Myocyte (in vitro differentiated cells): Measurements from ENCODE around the gene SEZ6. TPM values are rescaled to one million over a fixed set of nuclear protein-coding genes. Genes with fewer than 3 reads are reported as not detected.

Experiments used
- DNase-seq: peaks from one replicate; pipeline ENCODE4 v3.0.0-alpha.2; 2012; ENCODE audit warnings: low read depth
- total RNA-seq: library from RNA; depleted of rRNA; stranded (reverse); fragments of >200 nt; gene quantifications from 2 replicates; pipeline ENCODE4 v1.2.3, GENCODE V29; 2014

Gene SEZ6
- total RNA-seq, 1 donor from 2014 or later: 0.16 TPM

DNA sequence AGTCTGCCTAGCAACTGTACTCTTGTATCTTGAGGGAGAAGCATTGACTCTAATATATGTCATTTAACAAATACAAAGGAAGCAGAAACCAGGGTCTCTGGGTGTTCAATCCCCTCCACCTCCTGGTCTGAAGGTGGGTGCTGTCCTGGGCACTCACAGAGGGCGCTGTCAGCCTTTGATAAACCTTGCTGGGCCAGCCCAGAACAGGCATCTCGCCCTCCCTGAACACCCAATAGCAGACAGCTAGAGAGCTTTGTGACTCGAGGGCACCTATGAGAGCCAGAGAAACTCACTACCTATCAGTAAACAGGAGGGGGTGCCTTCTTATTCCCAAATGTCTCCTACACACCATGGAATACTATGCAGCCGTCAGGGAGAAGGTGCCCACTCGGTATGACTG, 30.8 kb upstream of the SEZ6 start:
- no peak for DNase-seq

DNA sequence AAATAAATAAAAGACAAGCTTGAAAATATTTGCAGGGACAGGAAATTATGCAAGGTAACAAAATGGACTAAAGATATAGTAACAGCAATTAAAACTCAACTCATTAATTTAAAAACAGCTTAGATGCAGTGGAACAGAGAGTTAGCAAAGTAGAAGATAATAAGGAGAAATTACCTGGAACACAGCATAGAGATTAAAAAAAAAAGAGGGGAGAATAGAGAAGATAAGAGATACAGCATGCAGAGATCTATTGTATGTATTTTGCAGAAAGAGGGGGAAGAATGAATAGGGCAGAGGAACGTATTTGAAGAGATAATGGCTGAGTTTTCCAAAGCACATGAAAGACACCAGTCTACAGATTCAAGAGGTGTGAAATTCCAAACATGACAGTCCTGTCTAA, 28.7 kb upstream of the SEZ6 start:
- no peak for DNase-seq

DNA sequence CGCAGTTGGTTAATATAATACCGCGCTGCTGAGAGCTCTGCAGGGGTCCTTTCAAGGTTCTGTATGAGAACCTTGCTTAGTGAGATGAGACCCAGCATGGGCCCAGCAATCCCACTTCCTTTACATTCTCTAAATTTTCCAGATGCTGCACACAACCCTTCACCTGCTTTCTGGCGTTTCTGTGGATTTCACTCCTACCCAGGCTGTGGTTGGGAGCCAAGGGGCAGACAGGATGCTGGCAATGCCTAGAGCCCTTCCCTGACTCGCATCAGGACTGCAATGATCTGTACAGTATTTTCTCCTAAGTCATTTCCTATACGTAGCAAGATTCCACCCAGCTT, 27.0 kb upstream of the SEZ6 start:
- no peak for DNase-seq

DNA sequence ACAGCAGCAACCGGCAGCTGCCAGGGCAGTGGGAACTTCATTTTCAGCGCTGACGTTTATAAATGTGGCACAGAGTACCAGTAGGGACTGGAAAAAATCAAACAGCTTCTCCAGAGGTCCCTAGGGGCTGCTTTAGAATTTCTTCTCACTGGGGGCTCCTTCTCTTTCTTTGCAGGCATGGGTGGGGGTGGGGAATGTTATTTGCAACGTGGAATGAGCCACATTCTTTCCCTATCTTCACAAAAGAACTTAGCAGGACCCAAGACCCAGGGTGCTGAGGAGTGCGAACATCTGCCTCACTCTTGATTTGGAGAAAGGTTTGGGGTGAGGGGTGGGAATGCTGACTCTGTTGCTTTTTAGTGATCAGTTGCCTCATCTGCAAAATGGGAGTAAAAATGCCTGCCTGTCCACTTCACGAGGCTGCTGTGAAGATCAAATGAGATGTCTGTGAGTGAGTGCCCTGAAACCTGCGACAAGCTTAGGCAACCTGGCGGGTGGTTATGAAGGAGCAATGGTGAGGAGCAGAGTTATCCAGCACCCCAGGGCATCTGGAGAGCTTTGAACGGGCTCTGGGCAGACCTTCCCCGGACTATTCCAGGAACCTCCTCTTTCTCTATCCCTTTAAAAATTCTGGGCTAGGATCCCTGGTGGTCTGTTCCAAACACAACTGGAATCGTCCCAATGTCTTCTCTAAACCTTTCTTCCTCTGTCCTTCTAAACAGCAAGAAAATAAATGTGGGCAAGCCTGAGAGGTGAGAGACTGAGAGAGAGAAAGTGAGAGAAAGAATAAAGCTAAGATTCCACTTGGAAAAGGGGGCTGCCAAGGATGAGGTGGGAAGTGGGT, 26.4 kb upstream of the SEZ6 start:
- DNase-seq: no peak

DNA sequence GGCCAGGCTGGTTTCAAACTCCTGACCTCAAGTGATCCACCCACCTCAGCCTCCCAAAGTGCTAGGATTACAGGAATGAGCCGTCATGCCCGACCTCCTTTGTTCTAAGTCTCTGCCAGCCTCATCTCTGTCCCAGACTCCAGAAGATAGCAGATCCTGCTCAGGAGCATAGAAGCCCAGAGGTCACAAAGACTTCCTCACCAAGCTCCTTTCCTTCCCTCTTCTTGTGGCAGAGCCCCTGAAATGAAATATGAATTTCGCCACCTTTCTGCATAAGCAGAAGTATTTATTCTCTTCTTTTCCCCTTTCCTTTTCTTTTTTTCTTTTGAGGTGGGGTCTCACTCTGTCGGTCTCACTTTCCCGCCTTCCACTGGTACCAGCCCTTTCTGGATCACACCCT, 25.7 kb upstream of the SEZ6 start:
- no peak for DNase-seq

DNA sequence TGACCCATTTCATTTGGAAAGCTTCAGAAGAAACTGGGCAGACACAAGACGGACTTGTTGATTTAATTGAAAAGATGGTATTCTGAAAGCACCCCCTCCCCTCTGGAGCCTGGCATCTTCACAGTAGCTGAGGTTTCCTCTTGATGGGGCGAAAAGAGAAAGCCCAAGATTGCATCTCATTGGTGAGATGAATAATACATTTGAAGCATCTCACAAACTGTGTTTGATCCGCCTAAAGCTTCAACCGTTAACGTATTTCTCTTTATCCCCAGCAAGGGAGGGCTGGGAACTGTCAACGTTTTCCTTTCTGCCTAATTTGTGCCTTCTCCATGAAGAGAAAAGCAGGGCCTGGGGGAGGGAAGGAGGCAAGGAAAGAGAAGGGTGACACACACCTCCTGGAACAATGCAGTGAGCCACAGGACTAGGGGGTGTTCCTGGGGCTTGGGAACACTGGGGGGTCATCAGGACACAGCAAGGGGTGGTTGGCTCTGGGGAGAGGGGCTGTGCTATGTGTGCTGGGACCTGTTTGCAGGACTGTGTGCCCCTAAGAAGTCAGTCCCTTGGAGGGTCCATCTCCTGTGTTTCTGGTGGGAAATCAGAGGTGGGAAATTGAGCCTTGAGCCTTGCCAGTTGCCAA, 18.6 kb upstream of the SEZ6 start:
- no peak for DNase-seq

DNA sequence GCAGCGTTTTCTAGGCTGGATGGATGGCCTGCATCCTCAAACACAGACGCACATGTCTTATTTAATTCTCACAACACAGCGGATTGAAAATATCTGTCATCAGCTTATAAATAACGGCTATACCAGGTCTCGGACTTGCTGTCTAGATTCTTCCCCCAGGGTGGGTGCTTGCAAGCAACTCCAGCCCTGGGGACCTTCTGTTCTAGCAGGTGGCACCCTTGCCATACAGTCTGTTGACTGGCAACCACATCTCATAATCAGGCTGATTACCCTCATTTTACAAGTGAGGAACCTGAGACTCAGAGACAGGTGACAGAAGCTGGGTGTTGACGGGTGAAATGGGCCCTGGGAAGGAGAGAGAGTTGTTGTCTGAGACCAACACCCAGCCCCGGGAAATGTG, 16.2 kb upstream of the SEZ6 start:
- DNase-seq: no peak

DNA sequence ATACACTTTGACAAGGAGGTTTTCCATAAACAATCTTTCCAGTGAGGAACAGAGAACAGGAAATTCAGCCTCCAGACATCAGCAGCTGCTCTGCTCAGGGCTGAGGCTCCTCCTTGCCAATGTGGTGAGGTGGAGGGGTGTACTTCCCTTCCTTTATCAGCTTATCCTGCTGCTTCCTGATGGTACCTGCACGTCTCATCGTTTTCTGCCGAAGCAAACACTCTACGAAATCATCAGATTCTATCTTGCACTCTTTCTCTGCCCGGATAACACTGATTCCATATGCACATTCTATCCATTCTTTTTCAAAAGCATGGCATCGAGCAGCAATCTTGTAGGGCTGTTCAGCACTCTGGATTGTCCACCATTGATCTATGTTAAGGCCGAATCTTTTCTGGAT, 15.4 kb upstream of the SEZ6 start:
- DNase-seq: no peak

DNA sequence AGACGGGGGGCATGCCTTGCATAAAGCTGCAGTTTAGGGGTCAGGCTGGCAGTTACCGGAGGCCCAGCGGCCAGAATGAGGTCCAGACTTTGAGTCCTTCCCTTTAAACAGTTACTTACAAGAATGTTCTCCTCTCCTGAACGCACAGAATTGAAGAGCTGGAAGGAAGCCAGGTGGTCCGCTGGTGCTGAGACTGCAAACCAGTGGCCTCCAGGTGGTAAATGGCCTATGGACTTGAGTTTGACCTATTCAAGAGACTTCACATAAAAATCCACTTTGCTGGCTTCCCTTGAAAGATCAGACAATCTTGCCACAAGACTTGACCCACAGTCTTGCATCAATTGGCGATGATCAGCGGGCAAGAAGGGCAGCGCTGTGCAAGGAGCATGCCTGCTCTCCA, 14.7 kb upstream of the SEZ6 start:
- no peak for DNase-seq

DNA sequence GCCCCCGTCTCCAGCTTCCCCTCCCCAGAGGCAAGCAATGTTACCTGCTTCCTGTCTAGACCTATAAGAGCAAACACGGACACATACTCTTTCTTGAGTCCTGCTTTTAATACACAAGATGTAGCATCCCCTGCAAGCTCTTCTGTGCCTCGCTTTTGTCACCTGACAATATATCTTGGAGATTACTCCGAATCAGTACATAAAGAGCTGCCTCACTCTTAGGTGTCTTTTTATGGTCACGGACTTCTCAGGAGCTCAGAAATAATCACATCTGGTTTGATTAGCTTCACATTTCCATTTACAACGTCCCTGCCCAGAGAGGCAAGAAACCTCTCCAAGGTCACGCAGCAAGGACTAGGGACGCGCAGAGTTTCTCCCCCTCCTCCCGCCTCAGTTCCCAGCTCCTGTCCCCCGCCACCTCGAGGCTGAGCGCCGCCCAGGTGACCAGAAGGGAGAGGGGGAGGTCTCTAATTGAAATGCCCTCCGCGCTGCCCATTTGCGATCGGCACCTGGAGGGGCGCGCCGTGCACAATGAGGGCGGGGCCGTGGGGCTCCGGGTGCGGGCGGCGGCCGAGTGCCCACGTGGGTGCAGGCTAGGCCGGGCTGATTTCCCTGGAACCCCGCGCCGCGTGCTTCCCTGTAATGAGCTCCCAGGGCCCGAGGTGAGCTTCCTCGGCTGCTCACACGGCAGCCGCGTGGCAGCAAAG, 13.8 kb upstream of the SEZ6 start:
- DNase-seq: no peak

DNA sequence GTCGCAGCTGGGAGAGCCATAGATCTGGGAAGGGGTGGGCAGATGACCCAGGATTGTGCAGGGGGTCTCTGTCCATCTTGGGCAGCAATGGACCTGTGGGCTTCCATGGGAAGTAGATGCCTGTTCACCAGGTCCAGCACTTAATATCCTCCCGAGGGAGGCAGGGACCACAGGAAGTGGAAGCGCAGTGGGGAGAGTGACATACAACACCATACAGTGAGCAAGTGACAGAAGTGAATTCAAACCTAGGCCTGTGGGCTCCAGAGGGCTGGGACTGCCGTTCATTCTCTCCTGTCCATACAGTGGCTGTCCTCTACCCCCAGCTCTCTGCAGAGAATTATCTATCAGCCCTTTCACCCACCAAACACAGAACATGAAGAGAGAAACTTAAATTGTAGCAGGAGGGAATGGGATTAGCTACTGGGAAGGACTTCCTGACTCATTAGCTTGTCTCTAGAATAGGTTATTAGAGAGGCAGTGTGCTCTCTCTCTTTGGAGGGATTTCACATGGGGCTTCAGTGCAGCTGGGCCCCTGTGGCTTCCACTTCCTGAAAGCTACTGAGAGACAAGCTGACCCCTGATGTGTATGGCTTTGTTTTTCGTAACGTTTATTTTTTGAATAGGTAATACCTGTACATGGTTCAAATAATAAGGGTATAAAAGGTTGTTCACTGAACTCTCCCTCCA, 13.1 kb upstream of the SEZ6 start:
- no peak for DNase-seq

DNA sequence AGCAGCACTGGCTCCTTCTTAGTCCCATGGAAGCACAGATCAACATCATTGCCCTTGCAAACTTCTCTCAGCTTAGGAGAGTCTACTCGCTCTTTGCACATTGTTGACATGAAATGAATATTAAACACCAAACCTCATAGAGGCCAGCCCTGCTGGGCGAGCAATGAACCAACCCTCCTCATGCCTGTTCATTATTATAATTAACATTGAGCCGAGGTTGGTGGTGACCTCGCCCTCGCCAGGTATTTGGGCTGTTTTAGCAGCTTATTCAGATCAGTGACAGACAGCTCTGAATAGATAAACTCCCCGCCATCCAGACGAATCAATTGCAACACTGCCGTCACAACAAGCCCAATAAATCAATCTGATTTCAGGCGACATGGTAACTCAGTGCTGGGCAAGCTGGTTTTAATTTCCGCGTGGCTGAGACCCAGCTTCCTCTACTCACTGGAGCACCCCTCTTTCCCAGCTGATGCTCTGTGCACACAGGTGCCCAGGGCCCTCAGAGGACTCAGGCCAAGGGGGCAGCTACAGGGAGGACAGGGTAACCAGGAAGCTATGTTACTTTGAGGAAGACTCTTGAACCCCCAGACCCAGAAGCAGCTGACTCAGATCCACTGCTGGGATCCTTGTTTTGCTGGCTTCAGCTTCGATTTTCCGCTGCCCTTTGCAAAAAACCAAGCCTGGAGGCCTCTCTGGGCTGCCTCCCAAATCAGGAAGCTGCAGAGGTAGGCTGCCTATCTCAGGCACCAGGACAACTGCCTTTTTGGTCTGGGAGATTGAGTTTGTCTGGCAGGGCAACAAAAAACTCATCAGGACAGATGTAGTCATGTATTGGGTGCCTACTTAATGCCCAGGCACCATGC, 10.7 kb upstream of the SEZ6 start:
- no peak for DNase-seq

DNA sequence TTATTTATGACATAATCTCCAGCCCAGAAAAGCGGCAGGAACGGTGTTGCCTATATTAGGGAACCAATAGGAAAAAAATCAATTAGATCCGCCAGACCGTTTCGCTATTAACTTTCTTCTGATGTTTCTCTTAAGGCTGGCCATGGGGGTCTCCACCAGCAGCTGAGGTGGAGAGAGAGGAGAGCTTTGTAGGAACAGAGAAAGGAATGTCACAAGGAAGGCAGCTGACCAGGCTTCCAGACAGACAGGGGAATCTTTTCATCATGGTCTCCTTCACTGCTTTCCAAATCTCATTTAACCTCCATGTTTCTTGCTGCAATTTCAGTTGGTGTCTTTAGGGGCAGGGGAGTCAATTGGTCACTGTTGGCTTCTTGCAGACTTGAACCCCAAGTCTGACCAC, 8.9 kb upstream of the SEZ6 start:
- no peak for DNase-seq

DNA sequence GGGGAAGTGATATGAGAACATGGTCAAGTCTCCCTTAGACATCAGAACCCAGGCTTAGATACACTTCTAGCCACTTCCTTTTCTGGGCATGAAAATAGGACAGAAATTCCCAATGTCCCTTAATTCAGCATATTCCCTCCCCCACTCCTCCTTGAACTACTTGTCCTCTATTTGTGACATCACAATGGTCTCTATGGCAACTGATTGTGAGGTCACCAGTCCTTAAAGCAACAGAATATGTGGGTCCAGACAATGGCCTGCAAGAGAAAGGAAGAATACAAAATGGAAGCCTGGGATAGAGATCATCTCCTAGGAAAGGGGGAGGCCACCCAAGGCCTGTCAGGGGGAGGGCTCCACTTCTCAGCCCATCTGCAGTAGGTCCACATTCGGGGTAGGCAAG, 6.7 kb upstream of the SEZ6 start:
- DNase-seq: no peak

DNA sequence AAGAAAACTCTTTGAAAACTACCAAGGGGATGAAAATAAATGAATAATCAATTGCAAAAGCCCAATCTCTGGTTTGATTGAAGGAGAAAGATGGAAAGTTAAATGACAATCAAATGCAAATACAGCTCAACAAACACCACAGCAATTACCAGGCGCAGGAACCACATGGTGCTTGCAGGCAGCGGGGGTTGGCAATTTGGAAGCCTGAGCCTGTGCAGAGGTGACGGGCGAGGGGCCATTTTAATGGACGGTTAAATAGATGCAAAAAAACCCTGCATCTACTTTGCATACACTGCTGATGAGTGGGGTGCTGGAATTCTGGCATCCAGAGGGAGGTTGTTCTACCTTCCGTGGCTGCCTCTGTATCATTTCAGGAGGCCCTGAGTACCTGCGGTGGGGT, 4.8 kb upstream of the SEZ6 start:
- DNase-seq: no peak

DNA sequence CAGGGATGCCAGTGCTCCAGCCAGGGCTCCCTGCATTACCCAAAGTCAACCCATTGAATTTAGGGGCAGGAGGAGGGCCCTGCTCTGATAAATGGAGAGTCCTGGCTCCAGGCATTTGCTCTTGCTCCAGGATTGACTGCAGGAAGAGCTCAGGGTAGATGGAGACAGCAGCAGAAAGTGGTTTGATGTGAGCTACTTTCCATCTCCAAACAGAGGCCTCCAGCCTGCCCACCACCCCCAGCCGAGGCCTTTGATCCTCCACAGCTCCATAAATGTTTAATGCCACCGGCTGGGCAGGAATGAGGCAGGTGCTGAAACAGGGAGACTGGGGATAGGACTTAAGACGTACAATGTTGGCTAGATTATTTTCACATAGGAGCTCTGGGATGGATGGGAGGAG, 4.3 kb upstream of the SEZ6 start:
- no peak for DNase-seq

DNA sequence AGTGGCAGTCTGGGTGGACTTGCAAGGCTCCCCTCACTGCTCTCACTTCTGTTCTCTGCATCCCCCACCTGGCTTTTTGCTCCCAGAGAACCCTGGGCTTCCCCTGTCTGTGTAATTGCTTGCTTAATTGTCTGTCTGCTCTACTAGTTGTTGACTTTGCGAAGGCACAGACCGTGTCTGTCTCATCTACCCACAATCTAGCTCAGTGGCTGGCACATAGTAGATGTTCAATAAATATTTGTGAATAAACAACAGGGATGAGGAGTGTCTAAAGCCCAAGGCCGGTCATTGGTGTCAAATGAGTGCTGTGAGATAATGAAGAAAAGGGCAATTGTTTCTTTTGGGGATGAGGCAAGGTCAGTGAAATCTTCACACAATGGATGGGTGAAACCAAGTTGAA, 2.8 kb upstream of the SEZ6 start:
- no peak for DNase-seq

DNA sequence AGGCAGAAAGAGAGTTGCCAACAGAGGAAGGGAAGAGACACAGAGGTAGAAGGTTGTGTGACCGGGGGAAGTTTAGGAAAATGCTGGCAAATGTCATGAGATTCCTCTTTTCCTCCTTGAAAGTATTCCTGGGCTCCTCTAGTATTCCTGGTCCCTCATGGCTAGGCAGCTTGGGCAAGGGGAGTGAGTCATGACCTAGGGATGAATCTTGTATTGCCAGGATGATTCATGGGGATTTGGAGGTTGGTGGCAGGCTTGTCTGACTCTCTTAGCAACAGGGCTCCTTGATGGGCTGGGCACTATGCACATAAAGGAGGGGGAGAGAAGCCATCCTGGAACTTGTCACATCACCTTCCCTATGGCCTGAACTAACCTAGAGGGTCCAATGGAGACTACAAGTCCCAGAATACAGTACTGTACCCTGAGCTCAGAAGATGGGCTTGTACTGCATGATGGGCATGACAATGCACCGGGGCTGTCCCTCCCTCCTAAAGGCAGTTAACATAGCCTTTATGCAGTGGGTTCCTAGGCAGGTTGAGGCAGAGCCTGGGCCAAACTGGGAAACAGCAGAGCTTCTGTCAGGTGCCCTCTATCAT, 2.1 kb upstream of the SEZ6 start:
- DNase-seq: peak; percentile 87

DNA sequence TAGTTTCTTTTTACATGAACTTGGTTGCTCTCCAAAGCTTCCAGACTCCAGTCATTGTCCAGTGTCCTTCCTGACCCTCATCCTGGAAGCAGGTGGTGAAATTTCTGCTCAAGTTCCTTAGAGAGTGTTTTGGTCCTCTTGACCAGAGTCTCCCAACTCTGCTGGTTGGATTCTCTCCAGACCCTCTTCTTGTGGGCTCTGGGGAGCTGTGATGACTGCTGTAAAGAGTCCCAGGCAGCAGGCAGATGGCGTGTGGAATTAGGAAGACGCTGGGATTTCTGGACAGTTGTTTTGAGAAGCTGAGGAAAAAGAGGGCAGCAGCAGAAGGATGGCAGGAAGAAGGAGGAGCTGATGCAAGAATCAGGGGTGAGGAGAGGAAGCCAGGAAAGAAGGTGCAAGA, 1.6 kb upstream of the SEZ6 start:
- peak; percentile 58 for DNase-seq

DNA sequence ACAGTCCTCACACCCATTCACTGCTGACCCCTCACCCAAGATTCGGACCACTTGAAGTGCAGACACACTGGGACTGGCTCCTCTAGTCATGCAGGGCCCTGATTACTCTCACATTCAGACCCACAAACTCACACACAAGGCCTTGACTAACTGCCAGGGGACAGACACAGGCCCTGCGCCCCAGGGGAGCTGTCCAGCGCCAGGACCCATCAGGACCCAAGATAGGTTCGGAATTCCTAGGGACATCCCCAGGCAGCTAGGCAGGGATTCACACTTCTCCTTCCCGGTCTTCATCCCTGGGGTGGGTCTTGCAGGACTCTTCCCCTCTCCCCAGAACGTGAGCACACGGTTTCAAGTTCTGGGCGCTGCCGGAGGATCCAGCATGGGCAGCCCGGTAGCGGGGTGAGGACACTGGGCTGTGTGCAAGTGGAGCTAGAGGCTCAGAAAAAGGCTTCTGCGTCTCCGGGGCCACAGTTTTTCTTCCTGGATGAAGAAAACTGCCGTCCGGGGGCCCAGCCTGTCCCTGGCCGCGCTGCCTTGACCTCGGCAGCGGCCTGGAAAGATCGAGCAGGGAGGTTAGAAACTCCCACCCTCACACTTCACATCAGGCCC, 1.6 kb downstream of the SEZ6 start:
- peak; percentile 53 for DNase-seq
